Mucosa of stomach (tissue), 1 donor: Measurements from ENCODE around the gene SST.

Source experiments
- H3K27me3 ChIP-seq: one replicate; pipeline ENCODE4 v1.7.0; 2013; ENCODE audit warnings: mild to moderate bottlenecking, low read length; ENCODE audit not compliant: control insufficient read depth, insufficient read depth
- H3K36me3 ChIP-seq: one replicate; pipeline ENCODE4 v1.7.0; 2013; ENCODE audit warnings: low read length; ENCODE audit not compliant: control insufficient read depth, insufficient read depth
- H3K4me1 ChIP-seq: one replicate; pipeline ENCODE4 v1.7.0; 2013; ENCODE audit warnings: mild to moderate bottlenecking, low read length; ENCODE audit not compliant: control insufficient read depth, insufficient read depth
- H3K4me3 ChIP-seq: one replicate; pipeline ENCODE4 v1.7.0; 2013; ENCODE audit warnings: low read length
- H3K9ac ChIP-seq: one replicate; pipeline ENCODE4 v1.7.0; 2013; ENCODE audit warnings: mild to moderate bottlenecking, low read length, moderate library complexity
- H3K9me3 ChIP-seq: one replicate; pipeline ENCODE4 v1.7.0; 2013; ENCODE audit warnings: mild to moderate bottlenecking, low read length, moderate library complexity; ENCODE audit not compliant: control insufficient read depth
- donor health status: Pancreatic carcinoma.

Gene SST

GRCh38 chr3:187669675-187670504 is at the start of gene SST:
Gene SST, minus strand, starts transcription at chr3:187670394. Its CDS starts 103 bp downstream, at chr3:187670291.
- Histone ChIP-seq H3K9ac (no peak within 1 kb of the TSS), H3K36me3 (no peaks in the 10 kb centered on the region), H3K27me3 (peaks cover 38% of the 10 kb centered on the region), H3K9me3 (no peaks in the 10 kb centered on the region), H3K4me1 (no peaks in the 10 kb centered on the region), H3K4me3 (no peak within 1 kb of the TSS)

- Histone ChIP-seq H3K9me3 (no peaks in the 10 kb centered on the region), H3K4me1 (no peaks in the 10 kb centered on the region), H3K36me3 (no peaks in the 10 kb centered on the region), H3K9ac (no peak overlapping the region), H3K4me3 (no peak overlapping the region), H3K27me3 (no peaks in the 10 kb centered on the region)
Measured at GRCh38 chr3:187719628-187720336, 49.6 kb upstream of the SST start.

DNA sequence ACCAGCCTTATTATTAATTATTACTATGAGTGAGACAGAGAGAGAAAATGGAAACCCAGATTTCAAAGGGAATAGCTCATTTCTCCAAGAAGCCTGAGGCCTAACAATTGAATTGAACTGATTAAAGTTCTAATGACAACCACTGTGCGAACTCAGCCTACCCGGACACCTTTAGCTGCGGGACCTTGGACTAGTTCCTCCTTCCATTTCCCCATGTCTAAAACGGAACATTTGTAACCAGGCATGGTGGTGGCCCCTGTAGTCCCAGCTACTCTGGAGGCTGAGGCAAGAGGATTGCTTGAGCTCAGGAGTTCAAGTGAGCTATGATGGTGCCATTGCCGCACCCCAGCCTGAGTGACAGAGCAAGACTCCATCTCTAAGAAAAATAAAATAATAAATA is 48.6 kb upstream of the SST start:
- H3K4me1 ChIP-seq = no peaks in the 10 kb centered on the region

DNA sequence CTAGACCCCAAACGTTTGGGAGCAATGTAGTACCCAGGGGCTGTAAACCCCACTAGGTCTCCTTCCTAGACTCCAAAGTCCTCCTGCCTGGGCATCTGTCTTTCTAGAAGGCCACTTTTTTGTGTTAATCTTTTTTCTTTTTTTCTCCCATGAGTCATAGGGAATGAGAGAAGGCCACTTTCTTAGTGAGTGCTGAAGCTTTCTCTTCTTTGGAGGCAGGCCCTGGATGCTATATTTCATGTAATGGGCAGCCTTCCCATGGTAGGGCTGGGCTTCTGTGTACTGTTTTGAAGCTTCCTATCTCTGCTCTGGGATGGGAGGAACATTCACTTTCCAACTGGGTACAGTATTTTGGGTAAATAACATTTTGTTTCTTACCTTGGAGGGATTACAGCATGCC is 47.4 kb upstream of the SST start:
- H3K36me3 ChIP-seq = no peaks in the 10 kb centered on the region
- H3K4me1 ChIP-seq = no peaks in the 10 kb centered on the region
- no peaks in the 10 kb centered on the region for H3K27me3 ChIP-seq
- H3K9ac ChIP-seq = no peak overlapping the region
- no peak overlapping the region for H3K4me3 ChIP-seq
- no peaks in the 10 kb centered on the region for H3K9me3 ChIP-seq

More for the DNA sequence above, 48.6 kb upstream of the SST start:
- no peaks in the 10 kb centered on the region for H3K36me3 ChIP-seq
- H3K9ac ChIP-seq = no peak overlapping the region
- no peaks in the 10 kb centered on the region for H3K9me3 ChIP-seq
- no peaks in the 10 kb centered on the region for H3K27me3 ChIP-seq
- H3K4me3 ChIP-seq = no peak overlapping the region

DNA sequence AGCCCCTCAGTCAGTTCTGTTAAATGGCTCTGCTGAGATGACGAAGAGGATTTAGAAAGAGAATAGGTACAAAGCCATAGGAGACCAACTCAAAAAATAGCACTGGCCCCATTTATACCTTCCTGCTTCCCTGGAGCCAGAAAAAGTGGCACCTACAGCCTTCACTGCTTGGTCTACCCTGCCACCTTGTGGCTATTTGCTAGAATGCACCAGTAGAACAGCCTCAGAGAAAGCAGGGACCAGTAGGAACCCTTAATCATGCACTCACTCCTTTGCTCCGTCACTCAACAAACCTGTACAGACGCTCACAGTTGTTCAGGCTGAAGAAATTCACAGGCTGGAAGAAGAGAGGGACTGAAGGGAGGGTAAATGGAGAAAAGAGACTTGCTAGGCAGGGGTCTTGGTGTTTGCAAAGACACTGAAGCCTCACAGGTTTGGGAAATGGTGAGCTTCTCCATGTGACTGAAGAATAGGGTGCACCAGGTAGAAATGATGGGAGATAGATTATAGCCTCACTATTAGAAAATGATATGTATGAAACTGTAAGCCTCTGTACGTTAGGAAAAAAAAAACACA is 44.3 kb upstream of the SST start:
- no peak overlapping the region for H3K4me3 ChIP-seq
- no peaks in the 10 kb centered on the region for H3K4me1 ChIP-seq
- no peak overlapping the region for H3K9ac ChIP-seq
- H3K9me3 ChIP-seq = no peaks in the 10 kb centered on the region
- H3K27me3 ChIP-seq = no peaks in the 10 kb centered on the region
- H3K36me3 ChIP-seq = no peaks in the 10 kb centered on the region

- H3K9me3 ChIP-seq = no peaks in the 10 kb centered on the region
- no peaks in the 10 kb centered on the region for H3K4me1 ChIP-seq
- H3K4me3 ChIP-seq = no peak overlapping the region
Measured at GRCh38 chr3:187713504-187713903, 43.3 kb upstream of the SST start.

GRCh38 chr3:187709155-187709554 is 39.0 kb upstream of the SST start:
- Histone ChIP-seq H3K27me3 (no peaks in the 10 kb centered on the region), H3K9me3 (no peaks in the 10 kb centered on the region), H3K36me3 (no peaks in the 10 kb centered on the region), H3K4me3 (no peak overlapping the region), H3K9ac (no peak overlapping the region), H3K4me1 (no peaks in the 10 kb centered on the region)

More at GRCh38 chr3:187713504-187713903, 43.3 kb upstream of the SST start:
- Histone ChIP-seq H3K9ac (no peak overlapping the region), H3K27me3 (no peaks in the 10 kb centered on the region), H3K36me3 (no peaks in the 10 kb centered on the region)

- Histone ChIP-seq H3K27me3 (no peaks in the 10 kb centered on the region), H3K4me3 (no peak overlapping the region), H3K9me3 (no peaks in the 10 kb centered on the region), H3K36me3 (no peaks in the 10 kb centered on the region), H3K9ac (no peak overlapping the region), H3K4me1 (no peaks in the 10 kb centered on the region)
Measured at GRCh38 chr3:187708696-187709095, 38.5 kb upstream of the SST start.

DNA sequence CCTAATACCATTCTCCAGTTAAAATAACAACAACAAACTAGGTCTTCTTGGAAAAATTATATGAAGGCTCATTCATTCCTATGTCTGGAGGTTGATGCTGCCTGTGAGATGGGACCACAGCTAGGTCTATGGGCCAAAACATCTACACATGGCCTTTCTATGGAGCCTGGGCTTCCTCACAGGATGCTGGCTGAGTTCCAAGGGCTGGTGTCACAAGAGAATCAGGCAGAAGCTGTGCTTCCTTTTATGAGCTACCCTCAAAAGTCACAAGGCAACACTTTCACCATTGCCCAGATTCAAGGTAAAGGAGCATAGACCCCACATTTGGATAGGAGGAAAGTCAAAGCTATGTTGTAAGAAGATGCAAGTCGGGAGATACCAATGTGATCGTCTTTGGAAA is 36.8 kb upstream of the SST start:
- H3K9ac ChIP-seq = no peak overlapping the region
- H3K36me3 ChIP-seq = no peaks in the 10 kb centered on the region
- no peaks in the 10 kb centered on the region for H3K4me1 ChIP-seq
- no peaks in the 10 kb centered on the region for H3K27me3 ChIP-seq
- no peaks in the 10 kb centered on the region for H3K9me3 ChIP-seq
- no peak overlapping the region for H3K4me3 ChIP-seq

DNA sequence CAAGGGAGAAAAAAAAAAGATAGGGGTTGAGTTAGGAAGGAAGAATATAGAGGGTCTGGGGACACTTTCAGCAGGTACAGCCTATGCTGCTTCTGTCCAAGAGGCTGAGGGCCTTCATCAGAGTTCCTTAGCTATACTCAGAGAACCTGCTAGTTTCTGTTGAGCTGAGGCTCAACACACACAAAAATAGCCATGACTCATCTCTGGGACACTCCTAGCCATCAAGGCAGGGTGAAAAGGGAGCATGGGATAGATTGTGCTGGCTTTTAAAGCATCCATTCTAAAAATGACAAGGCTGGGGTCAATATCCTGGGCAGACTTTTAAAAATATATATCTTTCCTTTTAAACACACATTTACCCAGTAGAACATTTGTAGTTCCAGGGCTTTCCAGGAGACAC is 35.0 kb upstream of the SST start:
- no peak overlapping the region for H3K9ac ChIP-seq
- H3K9me3 ChIP-seq = no peaks in the 10 kb centered on the region

GRCh38 chr3:187702507-187703033 is 32.4 kb upstream of the SST start, which contains the start of gene RTP2:
Gene RTP2, minus strand, starts transcription at chr3:187702557. Its CDS starts 429 bp downstream, at chr3:187702128.
- H3K9ac ChIP-seq = no peak within 1 kb of the TSS
- H3K9me3 ChIP-seq = no peaks in the 10 kb centered on the region
- H3K4me1 ChIP-seq = no peaks in the 10 kb centered on the region
- H3K36me3 ChIP-seq = no peaks in the 10 kb centered on the region
- no peak within 1 kb of the TSS for H3K4me3 ChIP-seq
- H3K27me3 ChIP-seq = no peaks in the 10 kb centered on the region

More for the DNA sequence above, 35.0 kb upstream of the SST start:
- H3K27me3 ChIP-seq = no peaks in the 10 kb centered on the region
- no peak overlapping the region for H3K4me3 ChIP-seq
- H3K4me1 ChIP-seq = no peaks in the 10 kb centered on the region
- no peaks in the 10 kb centered on the region for H3K36me3 ChIP-seq

- no peak overlapping the region for H3K4me3 ChIP-seq
- H3K4me1 ChIP-seq = no peaks in the 10 kb centered on the region
- peaks cover 7% of the 10 kb centered on the region for H3K27me3 ChIP-seq
- no peaks in the 10 kb centered on the region for H3K36me3 ChIP-seq
- no peaks in the 10 kb centered on the region for H3K9me3 ChIP-seq
- H3K9ac ChIP-seq = no peak overlapping the region
Measured at GRCh38 chr3:187700249-187700648, 30.1 kb upstream of the SST start.
